GM12865 (cell line): Measurements from ENCODE around the gene WDSUB1.

Experiments used
- DNase-seq: peaks from one replicate; pipeline ENCODE4 v3.0.0; 2010; ENCODE audit warnings: low read depth
- H3K4me3 ChIP-seq: 2 replicates; pipeline ENCODE4 v1.5.1; 2011; ENCODE audit warnings: mild to moderate bottlenecking, low read depth, low read length, control low read depth
- TF ChIP-seq, protein P1 (sequence below): IDR thresholded peaks from 2 replicates; pipeline ENCODE4 v1.5.1; 2011; ENCODE audit warnings: low read length, control low read depth, low read depth, inconsistent platforms; ENCODE audit not compliant: insufficient read depth; ENCODE audit errors: missing control alignments

Gene WDSUB1

GRCh38 chr2:159267921-159268320, 18.6 kb downstream of the WDSUB1 start:
- H3K4me3 ChIP-seq: no peak overlapping the region
- TF ChIP-seq, protein P1, sequence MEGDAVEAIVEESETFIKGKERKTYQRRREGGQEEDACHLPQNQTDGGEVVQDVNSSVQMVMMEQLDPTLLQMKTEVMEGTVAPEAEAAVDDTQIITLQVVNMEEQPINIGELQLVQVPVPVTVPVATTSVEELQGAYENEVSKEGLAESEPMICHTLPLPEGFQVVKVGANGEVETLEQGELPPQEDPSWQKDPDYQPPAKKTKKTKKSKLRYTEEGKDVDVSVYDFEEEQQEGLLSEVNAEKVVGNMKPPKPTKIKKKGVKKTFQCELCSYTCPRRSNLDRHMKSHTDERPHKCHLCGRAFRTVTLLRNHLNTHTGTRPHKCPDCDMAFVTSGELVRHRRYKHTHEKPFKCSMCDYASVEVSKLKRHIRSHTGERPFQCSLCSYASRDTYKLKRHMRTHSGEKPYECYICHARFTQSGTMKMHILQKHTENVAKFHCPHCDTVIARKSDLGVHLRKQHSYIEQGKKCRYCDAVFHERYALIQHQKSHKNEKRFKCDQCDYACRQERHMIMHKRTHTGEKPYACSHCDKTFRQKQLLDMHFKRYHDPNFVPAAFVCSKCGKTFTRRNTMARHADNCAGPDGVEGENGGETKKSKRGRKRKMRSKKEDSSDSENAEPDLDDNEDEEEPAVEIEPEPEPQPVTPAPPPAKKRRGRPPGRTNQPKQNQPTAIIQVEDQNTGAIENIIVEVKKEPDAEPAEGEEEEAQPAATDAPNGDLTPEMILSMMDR: no peak
- DNase-seq: no peak

DNA sequence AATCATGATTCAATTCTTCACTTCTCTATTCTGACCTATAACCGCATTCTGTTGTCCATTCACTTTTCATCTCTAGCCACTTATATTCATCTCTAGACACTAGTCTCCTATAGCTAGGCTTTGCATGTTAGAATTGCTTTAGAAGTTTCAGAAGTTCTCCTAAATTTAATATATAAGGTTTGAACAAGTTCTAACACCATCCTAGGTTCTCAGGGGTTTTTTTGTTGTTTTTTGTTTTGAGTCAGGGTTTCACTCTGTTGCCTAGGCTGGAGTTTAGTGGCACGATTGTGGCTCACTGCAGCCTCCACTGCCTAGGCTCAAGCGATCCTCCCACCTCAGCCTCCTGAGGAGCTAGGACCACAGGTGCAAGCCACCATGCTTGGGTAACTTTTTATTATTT, 19.9 kb downstream of the WDSUB1 start:
- DNase-seq: peak; percentile 10
- no peak overlapping the region for H3K4me3 ChIP-seq
- TF ChIP-seq, protein P1: no peak

DNA sequence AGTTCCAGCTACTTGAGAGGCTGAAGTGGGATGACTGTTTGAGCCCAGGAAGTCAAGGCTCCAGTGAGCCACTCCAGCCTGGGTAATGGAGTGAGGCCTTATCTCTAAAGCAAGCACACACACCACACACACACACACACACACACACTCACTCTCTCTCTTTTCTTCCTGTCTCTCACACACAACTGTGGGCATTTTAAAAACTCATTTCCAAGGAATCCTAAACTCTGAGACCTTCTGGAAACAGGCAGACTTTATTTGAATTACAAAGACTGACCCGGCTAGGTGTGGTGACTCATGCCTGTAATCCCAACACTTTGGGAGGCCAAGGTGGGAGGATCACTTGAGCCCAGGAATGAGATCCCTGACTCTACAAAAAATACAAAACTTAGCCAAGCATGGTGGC, 21.3 kb downstream of the WDSUB1 start:
- H3K4me3 ChIP-seq: no peak overlapping the region
- TF ChIP-seq, protein P1: no peak
- no peak for DNase-seq

- TF ChIP-seq, protein P1: no peak
- H3K4me3 ChIP-seq: no peak overlapping the region
- no peak for DNase-seq
These were observed 23.6 kb downstream of the WDSUB1 start for GRCh38 chr2:159262904-159263303.

- TF ChIP-seq, protein P1: no peak
- DNase-seq: no peak
- H3K4me3 ChIP-seq: no peak overlapping the region
These were observed 24.3 kb downstream of the WDSUB1 start for GRCh38 chr2:159262226-159262625.

- TF ChIP-seq, protein P1: no peak
- no peak overlapping the region for H3K4me3 ChIP-seq
- no peak for DNase-seq
These were observed 30.3 kb downstream of the WDSUB1 start for GRCh38 chr2:159256159-159256558.

GRCh38 chr2:159252905-159253304, 33.6 kb downstream of the WDSUB1 start:
- TF ChIP-seq, protein P1: no peak
- no peak overlapping the region for H3K4me3 ChIP-seq
- DNase-seq: no peak
